HEK293 (cell line): ENCODE measurements around the gene ARPP19.

Source experiments
- CTCF ChIA-PET: fragments of 350-600 bp; formaldehyde crosslinking; extraction: SDS; loops from one replicate; lab custom pipeline; 2021; ENCODE audit warnings: antibody characterized with exemption; lab: Yijun Ruan, JAX
- POLR2A ChIA-PET: fragments of 300-600 bp; formaldehyde crosslinking; extraction: SDS; loops from one replicate; lab custom pipeline; 2020; ENCODE audit warnings: antibody characterized with exemption, inconsistent platforms; lab: Yijun Ruan, JAX
- H3K27ac ChIP-seq: fragments of 200-500 bp; sonication (Bioruptor generic); 2 replicates; pipeline ENCODE4 v1.5.1; 2014; ENCODE audit warnings: low read depth, low read length, control low read depth, inconsistent platforms; ENCODE audit errors: extremely low read depth
- H3K36me3 ChIP-seq, 2 experiments: fragments of 200-500 bp in 1 of 2; sonication (Bioruptor generic) in 1 of 2; 1 replicate in 1 of 2; 2 replicates in 1 of 2; pipeline ENCODE4 v1.5.1; 2014 to 2017; ENCODE audit warnings: inconsistent platforms in 2 of 2, low read length in 2 of 2; ENCODE audit not compliant: control insufficient read depth in 2 of 2, insufficient read depth in 1 of 2
- H3K4me1 ChIP-seq: fragments of 200-500 bp; sonication (Bioruptor generic); 2 replicates; pipeline ENCODE4 v1.5.1; 2014; ENCODE audit warnings: mild to moderate bottlenecking, low read length, inconsistent platforms; ENCODE audit not compliant: control insufficient read depth, insufficient read depth
- H3K4me3 ChIP-seq: 2 replicates; pipeline ENCODE4 v1.5.1; 2011; ENCODE audit warnings: low read depth, mild to moderate bottlenecking, control low read depth, low read length, moderate library complexity
- H3K9me3 ChIP-seq: fragments of 200-500 bp; sonication (Bioruptor generic); 2 replicates; pipeline ENCODE4 v1.5.1; 2014; ENCODE audit warnings: low read depth, low read length, inconsistent platforms; ENCODE audit not compliant: control insufficient read depth, insufficient read depth
- BCL11A ChIP-seq: fragments of 450-650 bp; formaldehyde crosslinking; IDR thresholded peaks from 2 replicates; pipeline ENCODE4 v1.5.1; 2016; ENCODE audit warnings: low read depth, missing biosample characterization, missing genetic modification characterization
- BCL6B ChIP-seq: fragments of 450-650 bp; formaldehyde crosslinking; IDR thresholded peaks from 2 replicates; pipeline ENCODE4 v1.5.1; 2017; ENCODE audit warnings: missing biosample characterization, missing genetic modification characterization
- EGR2 ChIP-seq: fragments of 450-650 bp; formaldehyde crosslinking; IDR thresholded peaks from 2 replicates; pipeline ENCODE4 v1.5.1; 2016; ENCODE audit warnings: low read depth, missing biosample characterization, missing genetic modification characterization
- GLIS2 ChIP-seq: fragments of 450-650 bp; formaldehyde crosslinking; IDR thresholded peaks from 2 replicates; pipeline ENCODE4 v1.5.1; 2016; ENCODE audit warnings: missing biosample characterization, missing genetic modification characterization
- ZBTB8A ChIP-seq: fragments of 450-650 bp; formaldehyde crosslinking; IDR thresholded peaks from 2 replicates; pipeline ENCODE4 v1.5.1; 2016; ENCODE audit warnings: missing biosample characterization, missing genetic modification characterization
- ZFP41 ChIP-seq: fragments of 450-650 bp; formaldehyde crosslinking; IDR thresholded peaks from 2 replicates; pipeline ENCODE4 v1.5.1; 2016; ENCODE audit warnings: missing biosample characterization, missing genetic modification characterization, borderline replicate concordance
- ZNF266 ChIP-seq: fragments of 450-650 bp; formaldehyde crosslinking; IDR thresholded peaks from 2 replicates; pipeline ENCODE4 v1.5.1; 2016; ENCODE audit warnings: missing biosample characterization, missing genetic modification characterization, low read depth
- ZNF341 ChIP-seq: fragments of 450-650 bp; formaldehyde crosslinking; IDR thresholded peaks from 2 replicates; pipeline ENCODE4; 2016; ENCODE audit warnings: low read depth, missing biosample characterization, missing genetic modification characterization
- ZNF404 ChIP-seq: fragments of 450-650 bp; formaldehyde crosslinking; IDR thresholded peaks from 2 replicates; pipeline ENCODE4 v1.5.1; 2017; ENCODE audit warnings: missing biosample characterization, missing genetic modification characterization
- ZNF529 ChIP-seq: fragments of 450-650 bp; formaldehyde crosslinking; IDR thresholded peaks from 2 replicates; pipeline ENCODE4 v1.5.1; 2017; ENCODE audit warnings: missing genetic modification characterization, missing biosample characterization; ENCODE audit not compliant: insufficient replicate concordance
- ZNF623 ChIP-seq: fragments of 450-650 bp; formaldehyde crosslinking; IDR thresholded peaks from 2 replicates; pipeline ENCODE4 v1.5.1; 2016; ENCODE audit warnings: missing biosample characterization, missing genetic modification characterization
- ZNF654 ChIP-seq: fragments of 450-650 bp; formaldehyde crosslinking; IDR thresholded peaks from 2 replicates; pipeline ENCODE4 v1.5.1; 2016; ENCODE audit warnings: low read depth, missing biosample characterization, missing genetic modification characterization
- ZNF747 ChIP-seq: fragments of 450-650 bp; formaldehyde crosslinking; IDR thresholded peaks from 2 replicates; pipeline ENCODE4 v1.5.1; 2016; ENCODE audit warnings: missing biosample characterization, missing genetic modification characterization
- ZNF785 ChIP-seq: fragments of 450-650 bp; formaldehyde crosslinking; IDR thresholded peaks from 2 replicates; pipeline ENCODE4 v1.5.1; 2016; ENCODE audit warnings: missing biosample characterization, missing genetic modification characterization
- ZSCAN5A ChIP-seq: fragments of 450-650 bp; formaldehyde crosslinking; IDR thresholded peaks from 2 replicates; pipeline ENCODE4 v1.5.1; 2016; ENCODE audit warnings: missing biosample characterization, missing genetic modification characterization
- TF ChIP-seq, protein P1 (sequence below): fragments of 450-650 bp; formaldehyde crosslinking; IDR thresholded peaks from 2 replicates; pipeline ENCODE4 v1.5.1; 2017; ENCODE audit warnings: missing biosample characterization, missing genetic modification characterization
- TF ChIP-seq, protein P2 (sequence below): fragments of 450-650 bp; formaldehyde crosslinking; IDR thresholded peaks from 2 replicates; pipeline ENCODE4 v1.5.1; 2016; ENCODE audit warnings: missing biosample characterization, missing genetic modification characterization

ARPP19 gene

GRCh38 chr15:52506549-52506948 lies 62.3 kb downstream of the ARPP19 start:
- H3K27ac ChIP-seq = no peak overlapping the region
- TF ChIP-seq BCL6B (tag by site-specific recombination) (no peak), ZNF529 (tag by site-specific recombination) (no peak), ZNF654 (tag by site-specific recombination) (no peak), ZSCAN5A (tag by site-specific recombination) (no peak), ZNF785 (tag by site-specific recombination) (no peak)
- H3K4me1 ChIP-seq = peaks cover 9% of the 10 kb centered on the region; the same call in 1 of the 2 replicates
- ChIA-PET POLR2A (interaction anchor here (0.7 kb wide), 2 partner anchors 17 to 22 kb away, joined by 3 to 5 read pairs; no protein-coding TSS in a partner anchor), CTCF (no interaction called here)
- H3K4me3 ChIP-seq = no peak overlapping the region
- no peaks in the 10 kb centered on the region for H3K9me3 ChIP-seq
- H3K36me3 ChIP-seq = no peaks in the 10 kb centered on the region

GRCh38 chr15:52505151-52505550 lies 63.7 kb downstream of the ARPP19 start:
- no peaks in the 10 kb centered on the region for H3K9me3 ChIP-seq
- TF ChIP-seq ZNF404 = no peak
- TF ChIP-seq ZFP41 (tag by site-specific recombination) = no peak
- TF ChIP-seq BCL11A = no peak
- CTCF ChIA-PET = no interaction called here
- no peak overlapping the region for H3K4me3 ChIP-seq
- POLR2A ChIA-PET = no interaction called here
- no peaks in the 10 kb centered on the region for H3K36me3 ChIP-seq
- no peak overlapping the region for H3K27ac ChIP-seq
- H3K4me1 ChIP-seq = 0 out of 2 replicates have a peak, but pooled peaks cover 3% of the 10 kb centered on the region

- CTCF ChIA-PET = no interaction called here
These were observed 64.9 kb downstream of the ARPP19 start for GRCh38 chr15:52503788-52504496.

More at GRCh38 chr15:52503788-52504496, 64.9 kb downstream of the ARPP19 start:
- no peaks in the 10 kb centered on the region for H3K9me3 ChIP-seq
- no peak overlapping the region for H3K4me3 ChIP-seq
- H3K27ac ChIP-seq = no peak overlapping the region
- 0 out of 2 replicates have a peak, but pooled peaks cover 3% of the 10 kb centered on the region for H3K4me1 ChIP-seq
- TF ChIP-seq ZNF747 (tag by site-specific recombination) (no peak), EGR2 (no peak), GLIS2 (tag by site-specific recombination) (no peak), ZNF623 (tag by site-specific recombination) (no peak), ZNF266 (tag by site-specific recombination) (no peak), ZBTB8A (tag by site-specific recombination) (no peak), ZNF341 (tag by site-specific recombination) (no peak)
- TF ChIP-seq, protein P1, sequence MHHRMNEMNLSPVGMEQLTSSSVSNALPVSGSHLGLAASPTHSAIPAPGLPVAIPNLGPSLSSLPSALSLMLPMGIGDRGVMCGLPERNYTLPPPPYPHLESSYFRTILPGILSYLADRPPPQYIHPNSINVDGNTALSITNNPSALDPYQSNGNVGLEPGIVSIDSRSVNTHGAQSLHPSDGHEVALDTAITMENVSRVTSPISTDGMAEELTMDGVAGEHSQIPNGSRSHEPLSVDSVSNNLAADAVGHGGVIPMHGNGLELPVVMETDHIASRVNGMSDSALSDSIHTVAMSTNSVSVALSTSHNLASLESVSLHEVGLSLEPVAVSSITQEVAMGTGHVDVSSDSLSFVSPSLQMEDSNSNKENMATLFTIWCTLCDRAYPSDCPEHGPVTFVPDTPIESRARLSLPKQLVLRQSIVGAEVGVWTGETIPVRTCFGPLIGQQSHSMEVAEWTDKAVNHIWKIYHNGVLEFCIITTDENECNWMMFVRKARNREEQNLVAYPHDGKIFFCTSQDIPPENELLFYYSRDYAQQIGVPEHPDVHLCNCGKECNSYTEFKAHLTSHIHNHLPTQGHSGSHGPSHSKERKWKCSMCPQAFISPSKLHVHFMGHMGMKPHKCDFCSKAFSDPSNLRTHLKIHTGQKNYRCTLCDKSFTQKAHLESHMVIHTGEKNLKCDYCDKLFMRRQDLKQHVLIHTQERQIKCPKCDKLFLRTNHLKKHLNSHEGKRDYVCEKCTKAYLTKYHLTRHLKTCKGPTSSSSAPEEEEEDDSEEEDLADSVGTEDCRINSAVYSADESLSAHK = peak; percentile 52; the same call in 1 of the 2 replicates
- TF ChIP-seq, protein P2, sequence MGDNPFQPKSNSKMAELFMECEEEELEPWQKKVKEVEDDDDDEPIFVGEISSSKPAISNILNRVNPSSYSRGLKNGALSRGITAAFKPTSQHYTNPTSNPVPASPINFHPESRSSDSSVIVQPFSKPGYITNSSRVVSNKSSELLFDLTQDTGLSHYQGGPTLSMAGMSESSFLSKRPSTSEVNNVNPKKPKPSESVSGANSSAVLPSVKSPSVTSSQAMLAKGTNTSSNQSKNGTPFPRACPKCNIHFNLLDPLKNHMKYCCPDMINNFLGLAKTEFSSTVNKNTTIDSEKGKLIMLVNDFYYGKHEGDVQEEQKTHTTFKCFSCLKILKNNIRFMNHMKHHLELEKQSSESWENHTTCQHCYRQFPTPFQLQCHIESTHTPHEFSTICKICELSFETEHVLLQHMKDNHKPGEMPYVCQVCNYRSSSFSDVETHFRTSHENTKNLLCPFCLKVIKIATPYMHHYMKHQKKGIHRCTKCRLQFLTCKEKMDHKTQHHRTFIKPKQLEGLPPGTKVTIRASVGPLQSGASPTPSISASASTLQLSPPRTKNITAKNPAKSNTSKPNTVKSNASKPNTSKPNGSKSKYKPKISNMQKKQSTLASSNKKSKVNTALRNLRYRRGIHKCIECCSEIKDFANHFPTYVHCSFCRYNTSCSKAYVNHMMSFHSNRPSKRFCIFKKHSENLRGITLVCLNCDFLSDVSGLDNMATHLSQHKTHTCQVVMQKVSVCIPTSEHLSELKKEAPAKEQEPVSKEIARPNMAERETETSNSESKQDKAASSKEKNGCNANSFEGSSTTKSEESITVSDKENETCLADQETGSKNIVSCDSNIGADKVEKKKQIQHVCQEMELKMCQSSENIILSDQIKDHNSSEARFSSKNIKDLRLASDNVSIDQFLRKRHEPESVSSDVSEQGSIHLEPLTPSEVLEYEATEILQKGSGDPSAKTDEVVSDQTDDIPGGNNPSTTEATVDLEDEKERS (tag by site-specific recombination) = no peak
- TF ChIP-seq, all 188 proteins: peak for 1
- POLR2A ChIA-PET = no interaction called here
- H3K36me3 ChIP-seq = no peaks in the 10 kb centered on the region
